GM18870 (cell line): ENCODE measurements around the gene LRRC3B.

Source experiments
- ATAC-seq: cut with Tn5 transposase; IDR thresholded peaks from one replicate; pipeline ENCODE4 v1.9.1; 2021; ENCODE audit warnings: moderate library complexity; ENCODE audit not compliant: unreplicated experiment

Gene LRRC3B

GRCh38 chr3:26704736-26705135, 82.2 kb downstream of the LRRC3B start:
- no peak for ATAC-seq

GRCh38 chr3:26708501-26708900, 85.9 kb downstream of the LRRC3B start:
- ATAC-seq, result no peak

GRCh38 chr3:26712211-26713026, 89.8 kb downstream of the LRRC3B start:
- peak; percentile 83 for ATAC-seq

GRCh38 chr3:26713091-26713490, 90.5 kb downstream of the LRRC3B start:
- no peak for ATAC-seq

- ATAC-seq, result no peak
Observed at GRCh38 chr3:26714485-26714884, 91.9 kb downstream of the LRRC3B start.

GRCh38 chr3:26715431-26715830, 92.9 kb downstream of the LRRC3B start:
- ATAC-seq, result no peak

GRCh38 chr3:26718315-26718714, 95.7 kb downstream of the LRRC3B start:
- no peak for ATAC-seq

- no peak for ATAC-seq
Observed at GRCh38 chr3:26719134-26719533, 96.6 kb downstream of the LRRC3B start.

- ATAC-seq, result no peak
Observed at GRCh38 chr3:26721047-26721446, 98.5 kb downstream of the LRRC3B start.

GRCh38 chr3:26731843-26732242, 109.3 kb downstream of the LRRC3B start:
- ATAC-seq, result no peak

- ATAC-seq, result no peak
Observed at GRCh38 chr3:26750263-26750662, 127.7 kb downstream of the LRRC3B start.

- ATAC-seq, result no peak
Observed at GRCh38 chr3:26752466-26752865, 129.9 kb downstream of the LRRC3B start.

GRCh38 chr3:26753095-26753494, 130.5 kb downstream of the LRRC3B start:
- ATAC-seq, result no peak

- no peak for ATAC-seq
Observed at GRCh38 chr3:26757978-26758377, 135.4 kb downstream of the LRRC3B start.
